GM21786 (cell line): Measurements from ENCODE around the gene ZNF414.
"Not testable (repeated sequence)": the region's sequence is repeated elsewhere in the genome, so short reads cannot be mapped to it uniquely, and the experiment has no call there.

ENCODE experiments used
- ATAC-seq: cut with Tn5 transposase; IDR thresholded peaks from one replicate; pipeline ENCODE4 v1.9.1; 2021; ENCODE audit not compliant: unreplicated experiment

Gene ZNF414

GRCh38 chr19:8518536-8518935 is 4.6 kb upstream of the ZNF414 start:
- no peak for ATAC-seq

- no peak for ATAC-seq
Measured at GRCh38 chr19:8517551-8518442, 3.8 kb upstream of the ZNF414 start.

- ATAC-seq: no peak
Measured at GRCh38 chr19:8515317-8515716, 1.4 kb upstream of the ZNF414 start.

- ATAC-seq: not testable (repeated sequence)
Measured at GRCh38 chr19:8514505-8515009, 590 bp upstream of the ZNF414 start.

- ATAC-seq: no peak
Measured at GRCh38 chr19:8513036-8513686, 806 bp downstream of the ZNF414 start.

GRCh38 chr19:8512115-8512967 is 1.6 kb downstream of the ZNF414 start:
- no peak for ATAC-seq

- ATAC-seq: no peak
Measured at GRCh38 chr19:8511573-8512101, 2.3 kb downstream of the ZNF414 start.

- no peak for ATAC-seq
Measured at GRCh38 chr19:8510589-8511115, 3.3 kb downstream of the ZNF414 start.

- no peak for ATAC-seq
Measured at GRCh38 chr19:8506402-8506957, 7.5 kb downstream of the ZNF414 start.

- no peak for ATAC-seq
Measured at GRCh38 chr19:8505680-8506401, 8.1 kb downstream of the ZNF414 start.

GRCh38 chr19:8504919-8505318 is 9.0 kb downstream of the ZNF414 start:
- no peak for ATAC-seq

- ATAC-seq: no peak
Measured at GRCh38 chr19:8504171-8504570, 9.8 kb downstream of the ZNF414 start.

- ATAC-seq: no peak
Measured at GRCh38 chr19:8503510-8503909, 10.5 kb downstream of the ZNF414 start.

- ATAC-seq: no peak
Measured at GRCh38 chr19:8501981-8502380, 12.0 kb downstream of the ZNF414 start.

GRCh38 chr19:8501516-8501915 is 12.5 kb downstream of the ZNF414 start:
- no peak for ATAC-seq

- ATAC-seq: no peak
Measured at GRCh38 chr19:8500158-8500557, 13.8 kb downstream of the ZNF414 start.

GRCh38 chr19:8499048-8499833 is 14.7 kb downstream of the ZNF414 start:
- no peak for ATAC-seq

GRCh38 chr19:8498295-8498694 is 15.7 kb downstream of the ZNF414 start:
- ATAC-seq: no peak

GRCh38 chr19:8494158-8494557 is 19.8 kb downstream of the ZNF414 start:
- ATAC-seq: no peak
